NCI-H1048 (cell line): ENCODE measurements around the gene TRIM69.
"Not testable (repeated sequence)": the region's sequence is repeated elsewhere in the genome, so short reads cannot be mapped to it uniquely, and the experiment has no call there.

Source experiments
- DNase-seq: peaks from one replicate; lab custom pipeline; 2025; lab: John Stamatoyannopoulos, UW

The TRIM69 gene

GRCh38 chr15:44716983-44717602 lies 19.2 kb upstream of the TRIM69 start:
- no peak for DNase-seq

GRCh38 chr15:44718180-44718926 lies 18.0 kb upstream of the TRIM69 start:
- DNase-seq, result no peak

GRCh38 chr15:44718927-44719292 lies 17.4 kb upstream of the TRIM69 start:
- DNase-seq, result no peak

GRCh38 chr15:44719293-44719999 lies 16.9 kb upstream of the TRIM69 start:
- no peak for DNase-seq

- not testable (repeated sequence) for DNase-seq
Measured at GRCh38 chr15:44720000-44720435, 16.3 kb upstream of the TRIM69 start.

GRCh38 chr15:44720460-44721176 lies 15.7 kb upstream of the TRIM69 start:
- no peak for DNase-seq

GRCh38 chr15:44722011-44722410 lies 14.3 kb upstream of the TRIM69 start:
- DNase-seq, result no peak

GRCh38 chr15:44726136-44726535 lies 10.2 kb upstream of the TRIM69 start:
- no peak for DNase-seq

- DNase-seq, result no peak
Measured at GRCh38 chr15:44726568-44727484, 9.5 kb upstream of the TRIM69 start.

- DNase-seq, result no peak
Measured at GRCh38 chr15:44727485-44728231, 8.7 kb upstream of the TRIM69 start.

GRCh38 chr15:44728232-44728575 lies 8.1 kb upstream of the TRIM69 start:
- not testable (repeated sequence) for DNase-seq

- peak; percentile 91 for DNase-seq
Measured at GRCh38 chr15:44728576-44729407, 7.5 kb upstream of the TRIM69 start.

GRCh38 chr15:44729408-44730127 lies 6.8 kb upstream of the TRIM69 start:
- no peak for DNase-seq

GRCh38 chr15:44734839-44735481 lies 1.4 kb upstream of the TRIM69 start:
- no peak for DNase-seq

- DNase-seq, result no peak
Measured at GRCh38 chr15:44735482-44736180, 697 bp upstream of the TRIM69 start.

- peak; percentile 9 for DNase-seq
Measured at GRCh38 chr15:44738340-44738984, 2.1 kb downstream of the TRIM69 start.

GRCh38 chr15:44739222-44739847 lies 3.0 kb downstream of the TRIM69 start:
- not testable (repeated sequence) for DNase-seq
